NCI-H226 (cell line): ENCODE measurements around the gene ZC3H8.
A peak's percentile ranks its signal among the peaks of the same experiment; 100 is the strongest.

Source experiments
- DNase-seq: peaks from one replicate; pipeline ENCODE4 v3.0.0-alpha.2; 2015

Gene ZC3H8

DNA sequence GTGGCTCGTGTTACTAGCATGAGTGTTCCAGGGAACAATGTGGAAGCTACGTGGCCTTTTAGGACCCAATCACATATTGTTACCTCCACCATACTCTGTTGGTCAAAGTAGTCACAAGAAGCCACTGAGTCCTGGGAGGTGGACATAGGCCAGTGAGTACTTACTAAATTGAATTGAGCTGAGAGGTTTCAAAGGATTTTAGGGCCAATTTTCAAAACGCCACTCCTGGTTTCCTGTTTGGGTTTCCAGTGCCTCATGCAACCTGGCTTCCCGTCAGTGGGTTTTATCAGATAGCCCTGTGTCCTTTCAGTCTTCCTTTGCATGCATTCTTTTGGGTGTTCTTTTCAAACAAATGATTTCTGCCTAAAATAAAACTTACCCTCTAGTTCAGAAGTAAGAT is 60.4 kb downstream of the ZC3H8 start:
- no peak for DNase-seq

DNA sequence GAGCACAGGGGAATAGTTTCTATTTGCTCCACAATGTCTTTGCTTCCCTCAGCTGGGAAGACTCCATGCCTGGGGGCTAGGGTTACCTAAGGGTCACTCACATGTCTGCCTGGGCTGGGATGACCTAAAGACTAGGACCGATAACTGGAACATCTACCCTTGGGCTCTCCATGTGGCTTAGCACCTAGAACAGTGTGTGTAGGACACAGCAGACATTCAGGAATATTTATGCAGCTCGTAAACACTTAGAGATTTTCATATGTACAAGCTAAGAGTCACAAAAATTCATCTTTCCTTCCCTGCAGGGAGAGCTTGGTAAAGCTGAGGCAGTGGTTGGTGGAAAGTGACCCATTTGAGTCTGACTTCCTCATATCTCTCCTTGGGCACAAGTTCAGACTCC is 60.8 kb downstream of the ZC3H8 start:
- no peak for DNase-seq

- no peak for DNase-seq
These were observed 65.8 kb downstream of the ZC3H8 start for GRCh38 chr2:112189001-112189556.

DNA sequence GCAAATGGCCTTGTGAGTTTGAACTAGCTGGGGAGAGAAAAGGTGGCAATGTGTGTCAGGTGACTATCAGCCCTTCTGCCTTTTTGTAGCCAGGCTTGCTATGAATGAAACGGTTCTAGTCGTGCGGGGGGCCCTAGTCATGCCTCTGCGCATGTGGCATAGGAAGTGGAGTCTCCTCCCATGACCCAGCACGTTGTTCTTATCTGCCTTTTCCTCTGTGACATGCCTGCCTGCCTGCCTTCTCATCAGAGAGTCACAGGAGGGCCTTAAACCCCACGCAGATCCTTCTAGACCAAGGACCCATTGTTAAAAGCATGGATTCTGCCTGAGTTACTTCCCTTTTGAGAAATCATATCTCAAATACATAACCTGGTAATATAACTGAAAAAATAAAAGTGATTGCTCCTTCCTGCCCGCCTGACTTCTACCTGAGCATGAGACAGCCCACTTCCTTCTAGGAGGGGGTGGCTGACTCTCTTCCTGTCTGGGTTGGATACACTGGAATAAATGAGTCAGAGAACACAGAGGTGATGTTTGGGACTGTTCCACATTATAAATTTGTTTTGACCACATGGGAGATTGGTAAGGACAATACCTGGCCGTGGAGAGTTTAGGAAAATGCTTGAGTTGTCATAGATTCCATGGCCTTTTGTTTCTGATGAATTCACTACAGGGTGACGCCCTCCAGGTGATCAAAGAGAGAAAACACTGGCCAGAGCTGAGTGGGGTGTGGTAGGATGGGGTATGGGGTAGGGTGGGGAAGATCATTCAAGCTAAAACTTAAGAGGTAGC is 66.8 kb downstream of the ZC3H8 start:
- DNase-seq, result no peak

GRCh38 chr2:112187046-112187715 is 67.7 kb downstream of the ZC3H8 start:
- DNase-seq, result no peak

GRCh38 chr2:112185131-112185530 is 69.7 kb downstream of the ZC3H8 start:
- DNase-seq, result no peak

DNA sequence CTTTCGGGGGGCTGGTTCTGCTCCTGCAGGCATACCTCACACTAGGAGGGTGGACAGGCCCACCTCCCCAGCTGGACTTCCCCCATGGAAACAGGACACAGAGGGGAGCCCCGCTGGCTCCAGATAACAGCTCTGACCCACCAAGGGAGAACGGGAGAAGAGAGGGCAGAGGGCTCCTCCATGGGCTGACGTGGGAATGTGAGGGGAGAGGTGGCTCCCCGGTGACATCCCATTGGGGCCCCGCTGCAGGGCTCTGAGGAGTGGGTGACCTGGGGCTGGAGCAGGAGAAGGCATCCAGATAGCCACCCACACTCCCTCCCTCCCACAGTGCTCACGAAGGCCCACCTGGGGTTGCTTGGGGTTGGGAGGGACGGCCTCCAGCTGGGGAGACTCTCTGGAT is 70.7 kb downstream of the ZC3H8 start:
- no peak for DNase-seq

DNA sequence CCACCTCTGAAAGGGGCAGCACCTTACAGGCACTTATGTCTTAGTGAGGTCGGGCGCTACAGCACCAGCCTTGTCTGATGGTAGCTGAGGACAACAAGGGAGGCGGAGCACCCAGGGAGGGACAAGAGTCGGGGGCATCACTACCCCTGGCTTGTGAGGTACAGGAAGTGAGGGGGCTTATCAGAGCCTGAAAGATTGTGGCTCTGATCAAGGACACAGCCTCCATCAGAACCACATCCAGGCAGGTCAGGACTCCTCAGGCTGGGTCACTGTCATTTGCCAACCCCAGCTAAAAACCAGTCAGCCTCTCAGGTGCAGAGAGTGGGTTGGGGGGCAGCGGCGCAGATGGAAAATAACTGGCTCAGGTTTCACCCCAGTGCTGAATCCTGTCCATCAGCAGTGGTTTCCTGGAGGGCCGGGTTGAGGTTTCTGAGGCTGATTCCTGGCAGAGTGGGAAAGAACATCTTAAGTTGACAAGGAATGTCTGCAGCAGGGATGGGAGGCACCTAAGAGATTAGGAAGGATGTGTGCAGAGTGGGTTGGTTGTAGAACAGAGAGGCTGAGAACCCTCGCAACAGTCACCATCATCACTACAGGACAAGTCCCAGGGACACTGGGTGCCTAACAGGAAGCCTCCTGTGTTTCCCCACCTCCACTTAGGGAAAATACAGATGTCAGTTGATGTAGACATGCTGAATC is 71.4 kb downstream of the ZC3H8 start:
- DNase-seq, result peak; percentile 17

DNA sequence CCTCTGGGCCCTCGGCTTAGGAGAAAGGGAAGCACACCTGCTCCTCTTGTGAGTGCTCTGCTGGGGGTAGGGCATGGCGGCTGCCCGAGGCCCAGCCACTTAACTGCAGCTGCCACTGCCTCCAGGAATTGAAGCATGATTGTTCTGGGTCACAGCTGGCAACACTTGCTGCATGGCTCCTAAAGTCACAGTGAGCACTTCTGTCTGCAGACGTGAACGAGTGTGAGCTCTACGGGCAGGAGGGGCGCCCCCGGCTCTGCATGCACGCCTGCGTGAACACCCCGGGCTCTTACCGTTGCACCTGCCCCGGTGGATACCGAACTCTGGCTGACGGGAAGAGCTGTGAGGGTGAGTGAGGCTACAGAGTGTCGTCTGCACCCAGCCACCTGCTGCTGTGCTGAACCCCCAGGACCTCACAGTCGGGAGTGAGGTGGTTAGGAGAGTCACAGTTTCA is 72.2 kb downstream of the ZC3H8 start:
- DNase-seq, result no peak

- DNase-seq, result no peak
These were observed 73.1 kb downstream of the ZC3H8 start for GRCh38 chr2:112181571-112182290.

GRCh38 chr2:112175958-112176573 is 78.8 kb downstream of the ZC3H8 start:
- no peak for DNase-seq

- DNase-seq, result no peak
These were observed 79.5 kb downstream of the ZC3H8 start for GRCh38 chr2:112175333-112175732.

DNA sequence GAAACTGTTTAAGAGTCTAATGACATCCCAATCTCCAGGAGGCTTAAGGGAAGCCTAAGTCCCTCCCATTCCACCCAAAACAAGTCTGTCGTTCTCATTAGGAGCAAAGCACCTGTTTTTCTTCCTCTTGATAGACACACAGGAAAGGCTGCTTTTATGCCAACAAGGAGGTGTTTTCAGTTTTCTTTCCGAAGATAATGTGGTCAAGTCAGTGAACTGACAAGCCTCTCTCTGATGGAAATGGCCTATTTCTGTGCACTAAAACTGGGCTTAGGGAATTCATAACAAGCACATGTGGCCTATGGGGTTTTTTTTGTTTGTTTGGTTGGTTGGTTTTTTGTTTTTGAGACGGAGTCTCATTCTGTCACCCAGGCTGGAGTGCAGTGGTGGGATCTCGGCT is 80.5 kb downstream of the ZC3H8 start:
- no peak for DNase-seq

DNA sequence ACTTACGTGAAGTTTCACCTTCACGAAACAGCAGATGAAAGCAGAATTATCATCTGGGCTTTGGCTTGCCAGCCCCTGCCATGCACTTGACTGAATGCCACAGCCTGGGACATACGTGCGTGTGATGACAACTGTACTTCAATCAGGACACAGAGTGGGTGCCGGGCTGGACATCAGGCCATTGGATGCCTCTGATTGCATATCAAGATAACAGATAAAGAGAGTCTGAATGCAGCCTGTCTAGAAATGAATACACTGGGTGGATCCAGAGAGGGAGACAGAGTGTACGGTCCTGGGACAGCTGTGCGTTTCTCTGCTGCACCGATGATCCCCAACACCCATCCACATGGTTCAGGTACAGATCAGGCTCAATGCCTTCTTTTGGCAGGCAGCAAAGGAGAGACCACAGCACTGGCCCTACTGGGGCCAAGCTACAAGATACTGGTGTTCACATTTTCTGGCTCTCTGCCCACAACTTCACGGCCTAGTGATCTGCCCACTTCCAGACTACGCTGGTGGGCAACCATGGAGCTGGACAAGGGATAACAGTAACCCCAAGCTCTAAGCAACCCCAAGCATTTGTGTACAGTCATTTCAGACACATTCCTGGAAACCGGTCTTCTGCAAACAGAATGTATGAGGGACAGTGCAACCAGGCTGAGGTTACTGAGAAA is 81.1 kb downstream of the ZC3H8 start:
- DNase-seq, result no peak

DNA sequence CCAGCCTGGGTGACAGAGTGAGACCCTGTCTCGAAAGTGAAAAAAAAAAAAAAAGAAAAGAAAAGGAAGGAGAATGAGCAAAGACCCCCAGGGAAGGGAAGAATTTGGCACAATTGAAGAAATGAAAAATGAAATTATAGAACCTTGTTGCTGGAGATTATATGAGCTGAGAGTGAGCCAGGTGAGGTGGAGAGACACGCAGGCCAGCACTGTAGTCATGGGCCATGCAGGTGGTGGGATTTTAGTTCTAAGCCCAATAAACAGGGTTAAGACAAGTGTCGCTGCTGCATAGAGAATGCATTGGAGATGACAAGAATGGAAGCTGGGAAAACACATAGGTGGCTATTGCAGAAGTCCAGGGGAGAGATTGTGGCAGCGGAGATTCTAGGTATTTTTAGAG is 84.3 kb downstream of the ZC3H8 start:
- no peak for DNase-seq

- no peak for DNase-seq
These were observed 86.3 kb downstream of the ZC3H8 start for GRCh38 chr2:112168422-112169124.

DNA sequence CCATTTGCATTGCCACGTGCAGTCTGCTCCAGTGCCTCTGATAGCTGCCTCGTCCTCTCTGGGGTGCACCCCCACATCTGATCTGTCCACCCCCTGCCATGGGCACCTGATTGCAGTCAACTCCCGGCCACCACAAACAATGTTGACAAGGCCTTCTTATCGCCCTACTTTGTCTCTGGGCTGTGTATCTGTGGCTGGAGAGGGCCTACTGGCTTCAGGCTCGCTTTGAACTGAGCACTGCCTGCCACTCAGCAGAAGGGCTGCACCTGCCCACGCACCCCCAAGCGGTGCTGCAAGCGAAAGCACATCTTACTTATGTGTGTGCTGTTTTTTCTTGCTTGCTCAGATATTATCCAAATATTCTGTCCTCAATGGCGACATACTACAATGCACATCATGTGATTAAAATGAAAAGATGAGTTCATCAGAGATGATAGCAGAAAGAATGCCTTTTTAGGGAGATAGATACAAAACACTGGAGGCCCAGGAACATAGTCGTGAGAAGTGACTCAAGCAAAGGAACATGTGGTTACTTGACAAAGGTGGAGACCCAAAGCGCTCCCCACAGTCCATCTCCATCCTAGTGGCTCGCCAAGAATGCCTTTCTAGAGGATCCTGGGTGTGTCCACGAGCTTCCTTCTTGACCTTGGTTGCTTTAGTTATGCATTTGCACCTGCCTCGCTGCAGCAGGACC is 87.9 kb downstream of the ZC3H8 start:
- no peak for DNase-seq

- no peak for DNase-seq
These were observed 89.5 kb downstream of the ZC3H8 start for GRCh38 chr2:112165296-112165695.

DNA sequence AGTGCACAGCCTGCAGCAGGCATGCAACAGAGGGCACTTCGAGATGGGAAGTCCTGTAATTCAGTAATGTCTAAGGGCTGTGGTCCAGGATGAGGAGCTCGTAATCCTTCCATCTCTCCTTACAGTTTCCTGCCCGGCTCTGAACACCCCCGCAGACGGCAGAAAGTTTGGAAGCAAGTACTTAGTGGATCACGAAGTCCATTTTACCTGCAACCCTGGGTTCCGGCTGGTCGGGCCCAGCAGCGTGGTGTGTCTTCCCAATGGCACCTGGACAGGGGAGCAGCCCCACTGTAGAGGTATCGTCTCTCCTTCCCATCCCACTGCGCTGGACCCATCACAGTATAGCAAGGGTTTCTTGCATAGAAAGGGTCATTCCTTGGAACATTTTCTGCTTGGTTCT is 90.0 kb downstream of the ZC3H8 start:
- DNase-seq, result no peak

GRCh38 chr2:112163541-112163981 is 91.3 kb downstream of the ZC3H8 start:
- no peak for DNase-seq
